Measurements from ENCODE around the gene TMEM179. TPM values are rescaled to one million over a fixed set of nuclear protein-coding genes. Genes with fewer than 3 reads are reported as not detected.

TMEM179 gene
- total RNA-seq, 1 donor from 2014 or later: 20.2 TPM

DNA sequence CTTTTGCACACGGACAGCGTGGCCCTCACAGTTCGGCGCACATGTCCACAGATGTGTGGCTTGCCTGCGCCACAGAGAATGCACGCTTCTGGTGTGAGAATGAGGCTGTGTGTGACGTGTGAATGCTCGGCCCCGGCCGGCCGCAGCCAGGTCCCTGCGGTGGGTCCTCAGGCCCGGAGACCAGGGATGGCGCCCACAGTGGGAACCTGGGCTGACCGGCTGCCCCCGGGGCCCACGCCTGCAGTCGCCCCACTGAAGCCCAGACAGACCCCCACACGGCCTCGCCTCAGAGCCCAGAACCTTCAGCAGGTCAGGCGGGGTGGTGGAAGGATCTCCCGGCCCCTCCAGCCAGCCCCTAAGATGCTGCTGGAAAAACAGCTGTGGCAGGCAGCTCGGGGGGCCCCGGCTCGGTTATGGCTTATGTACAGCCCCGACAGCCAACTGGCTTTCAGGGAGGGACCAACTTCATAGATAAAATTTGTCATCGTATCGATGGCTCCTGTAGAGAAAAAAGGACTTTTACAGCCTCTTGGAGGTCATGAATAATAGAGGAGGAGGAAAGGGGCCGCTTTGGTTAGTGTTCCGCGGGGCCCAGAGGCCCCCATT lies 29.5 kb downstream of the TMEM179 start:
- H3K27me3 Mint-ChIP-seq (ENCODE audit: low read depth): no peaks in the 10 kb centered on the region
- H3K27ac Mint-ChIP-seq (ENCODE audit: unreplicated experiment): no peak overlapping the region
- H3K9me3 Mint-ChIP-seq: no peaks in the 10 kb centered on the region
- H3K4me3 Mint-ChIP-seq: no peak overlapping the region
- H3K36me3 Mint-ChIP-seq (ENCODE audit: low read depth): no peaks in the 10 kb centered on the region
- no peak for DNase-seq (ENCODE audit: low read depth, low spot score)
- H3K4me1 Mint-ChIP-seq: peaks cover 15% of the 10 kb centered on the region
- TF ChIP-seq, protein P1, sequence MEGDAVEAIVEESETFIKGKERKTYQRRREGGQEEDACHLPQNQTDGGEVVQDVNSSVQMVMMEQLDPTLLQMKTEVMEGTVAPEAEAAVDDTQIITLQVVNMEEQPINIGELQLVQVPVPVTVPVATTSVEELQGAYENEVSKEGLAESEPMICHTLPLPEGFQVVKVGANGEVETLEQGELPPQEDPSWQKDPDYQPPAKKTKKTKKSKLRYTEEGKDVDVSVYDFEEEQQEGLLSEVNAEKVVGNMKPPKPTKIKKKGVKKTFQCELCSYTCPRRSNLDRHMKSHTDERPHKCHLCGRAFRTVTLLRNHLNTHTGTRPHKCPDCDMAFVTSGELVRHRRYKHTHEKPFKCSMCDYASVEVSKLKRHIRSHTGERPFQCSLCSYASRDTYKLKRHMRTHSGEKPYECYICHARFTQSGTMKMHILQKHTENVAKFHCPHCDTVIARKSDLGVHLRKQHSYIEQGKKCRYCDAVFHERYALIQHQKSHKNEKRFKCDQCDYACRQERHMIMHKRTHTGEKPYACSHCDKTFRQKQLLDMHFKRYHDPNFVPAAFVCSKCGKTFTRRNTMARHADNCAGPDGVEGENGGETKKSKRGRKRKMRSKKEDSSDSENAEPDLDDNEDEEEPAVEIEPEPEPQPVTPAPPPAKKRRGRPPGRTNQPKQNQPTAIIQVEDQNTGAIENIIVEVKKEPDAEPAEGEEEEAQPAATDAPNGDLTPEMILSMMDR (conservative IDR thresholded peaks at IDR 0.05): no peak

DNA sequence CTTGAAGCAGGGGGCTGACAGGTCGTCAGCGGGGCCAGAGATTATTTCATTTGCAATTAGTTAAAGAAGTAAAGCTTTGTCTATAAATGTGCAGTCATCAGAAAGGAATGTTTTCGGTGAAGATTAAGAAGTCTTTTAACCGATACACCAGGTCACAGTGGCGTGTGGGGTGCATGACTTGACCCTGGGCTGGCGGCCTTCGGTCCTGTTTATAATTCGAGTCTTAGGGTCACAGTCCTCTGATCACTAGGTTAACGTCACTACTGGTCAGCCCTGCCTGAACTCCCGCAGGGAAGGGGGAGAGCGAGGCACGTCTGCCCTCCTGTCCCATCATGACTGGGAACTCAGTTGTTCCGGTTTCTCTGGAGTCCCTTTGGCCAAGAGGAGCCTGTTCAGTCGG lies 30.0 kb downstream of the TMEM179 start:
- DNase-seq (ENCODE audit: low read depth, low spot score): no peak
- Mint-ChIP-seq H3K36me3 (ENCODE audit: low read depth) (no peaks in the 10 kb centered on the region), H3K4me1 (peaks cover 15% of the 10 kb centered on the region), H3K27ac (ENCODE audit: unreplicated experiment) (peak overlapping the region; percentile 9), H3K4me3 (no peak overlapping the region), H3K27me3 (ENCODE audit: low read depth) (no peaks in the 10 kb centered on the region), H3K9me3 (no peaks in the 10 kb centered on the region)
- TF ChIP-seq, protein P1 (conservative IDR thresholded peaks at IDR 0.05): no peak

DNA sequence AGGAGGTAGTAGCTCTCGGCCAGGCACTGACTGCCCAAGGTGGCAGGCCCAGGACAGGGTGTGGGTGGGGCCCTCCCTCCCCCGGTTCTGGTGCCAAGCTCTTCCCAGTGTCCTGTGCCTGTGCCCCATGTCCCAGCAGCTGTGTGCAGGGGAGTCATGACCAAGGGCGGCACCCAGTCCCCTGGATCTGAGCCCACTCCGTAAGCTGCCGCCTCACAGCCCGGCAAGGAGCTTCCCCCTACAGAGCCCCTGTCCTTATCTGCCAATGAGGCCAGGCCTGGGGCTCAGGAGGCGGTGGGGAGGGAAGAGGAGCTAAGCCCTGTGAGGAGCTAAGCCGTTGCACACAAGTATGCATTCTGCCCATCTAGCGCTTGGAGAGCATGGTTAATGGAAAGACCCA lies 30.6 kb downstream of the TMEM179 start:
- TF ChIP-seq, protein P1 (conservative IDR thresholded peaks at IDR 0.05): no peak
- Mint-ChIP-seq H3K27me3 (ENCODE audit: low read depth) (no peaks in the 10 kb centered on the region), H3K9me3 (no peaks in the 10 kb centered on the region), H3K27ac (ENCODE audit: unreplicated experiment) (peak overlapping the region; percentile 9), H3K4me1 (peaks cover 15% of the 10 kb centered on the region), H3K4me3 (no peak overlapping the region), H3K36me3 (ENCODE audit: low read depth) (no peaks in the 10 kb centered on the region)
- DNase-seq (ENCODE audit: low read depth, low spot score): no peak

DNA sequence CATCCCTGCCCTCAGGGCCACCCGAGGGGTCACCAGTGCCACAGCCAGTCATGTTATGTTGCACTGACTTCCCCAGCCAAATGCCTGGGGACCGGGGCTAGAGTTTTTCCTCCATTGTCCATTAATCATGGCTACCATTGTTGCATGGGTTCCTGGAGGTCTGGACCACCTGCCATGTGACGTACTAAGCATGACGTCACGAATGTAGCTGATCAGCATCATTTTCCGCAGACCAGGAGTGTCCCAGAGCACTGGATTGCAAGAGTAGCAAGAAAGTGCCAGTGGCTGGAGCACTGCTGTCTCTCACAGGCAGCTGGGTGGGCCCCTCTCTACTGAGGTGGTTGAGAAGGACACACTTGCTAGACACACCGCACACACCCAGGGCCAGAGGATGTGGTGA lies 31.9 kb downstream of the TMEM179 start:
- no peaks in the 10 kb centered on the region for H3K27me3 Mint-ChIP-seq (ENCODE audit: low read depth)
- DNase-seq (ENCODE audit: low read depth, low spot score): no peak
- TF ChIP-seq, protein P1 (conservative IDR thresholded peaks at IDR 0.05): no peak
- no peak overlapping the region for H3K27ac Mint-ChIP-seq (ENCODE audit: unreplicated experiment)
- H3K4me3 Mint-ChIP-seq: no peak overlapping the region
- H3K9me3 Mint-ChIP-seq: no peaks in the 10 kb centered on the region
- H3K36me3 Mint-ChIP-seq (ENCODE audit: low read depth): no peaks in the 10 kb centered on the region
- peaks cover 15% of the 10 kb centered on the region for H3K4me1 Mint-ChIP-seq

DNA sequence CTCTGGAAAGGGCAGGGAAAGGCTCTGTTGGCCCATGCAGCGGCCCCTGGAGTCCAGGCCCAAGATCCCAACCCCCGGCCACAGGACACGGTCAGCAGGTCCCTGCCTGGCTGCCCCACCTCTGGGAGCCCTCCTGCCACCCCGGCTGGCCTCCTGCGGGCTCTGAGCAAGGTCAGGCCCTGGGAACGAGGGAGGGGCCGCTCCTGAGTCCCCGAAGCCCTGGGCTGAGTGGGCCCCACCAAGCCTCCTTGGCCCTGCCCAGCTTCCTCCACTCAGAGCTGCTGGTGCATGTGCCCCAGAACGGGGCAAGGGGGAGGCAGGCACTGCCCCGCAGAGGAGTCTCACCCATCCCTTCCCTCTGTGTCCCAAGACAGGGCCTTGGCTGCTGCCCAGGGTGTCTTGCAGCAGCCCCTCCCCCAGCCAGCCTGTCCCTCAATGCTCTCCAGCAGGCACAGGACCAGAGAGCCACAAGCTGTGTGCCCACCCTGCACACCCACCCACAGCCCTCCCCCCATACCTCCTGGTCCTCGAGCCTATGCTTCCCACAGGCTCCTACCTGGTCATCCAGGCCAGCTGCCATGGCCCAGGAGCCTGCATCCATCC lies 32.4 kb downstream of the TMEM179 start:
- Mint-ChIP-seq H3K36me3 (ENCODE audit: low read depth) (no peaks in the 10 kb centered on the region), H3K4me3 (no peak overlapping the region), H3K27me3 (ENCODE audit: low read depth) (no peaks in the 10 kb centered on the region), H3K4me1 (peaks cover 15% of the 10 kb centered on the region), H3K9me3 (no peaks in the 10 kb centered on the region), H3K27ac (ENCODE audit: unreplicated experiment) (no peak overlapping the region)
- TF ChIP-seq, protein P1 (conservative IDR thresholded peaks at IDR 0.05): no peak
- no peak for DNase-seq (ENCODE audit: low read depth, low spot score)

All from neural crest cell (in vitro differentiated cells).